K562 (cell line): ENCODE measurements around the gene PLA2G2C. TPM values are rescaled to one million over a fixed set of nuclear protein-coding genes. Genes with fewer than 3 reads are reported as not detected.

Source experiments
- ATAC-seq: fragments of 200-7000 bp; cut with Tn5 transposase; 3 replicates; pipeline ENCODE4 v1.9.1; 2020; ENCODE audit warnings: moderate library complexity
- BruUV-seq: library from RNA; stranded (reverse); fragments of 400-500 nt; replicated peaks from 2 replicates; lab custom pipeline; 2021; lab: Mats Ljungman, UMichigan
- CTCF ChIA-PET: fragments of 300-600 bp; formaldehyde crosslinking; extraction: SDS; loops from one replicate; lab custom pipeline; 2021; ENCODE audit warnings: low intra/inter-chr PET ratio; lab: Yijun Ruan, JAX
- POLR2A ChIA-PET: fragments of 300-600, 350-650 bp; sonication (Branson Sonifier 250); formaldehyde crosslinking; extraction: SDS; loops from one replicate; lab custom pipeline; 2021; ENCODE audit warnings: antibody characterized with exemption, inconsistent platforms; lab: Yijun Ruan, JAX
- DNase-seq, 4 experiments: peaks; one replicate each; pipeline versions ENCODE4 v3.0.0 to v3.0.0-alpha.2; 2011 to 2018; ENCODE audit warnings: low spot score in 3 of 4, mixed read lengths in 3 of 4; ENCODE audit errors: extremely low read depth in 1 of 4
- FAIRE-seq: peaks from 2 replicates; lab custom pipeline; 2011; peaks lifted over from hg19 to GRCh38; lab: Jason Lieb, UNC
- H2AFZ ChIP-seq: 2 replicates; pipeline ENCODE4 v1.6.0; 2011; ENCODE audit warnings: low read depth, low read length, control low read depth, inconsistent platforms
- H3K27ac ChIP-seq: fragments of 200-600 bp; 3 replicates; pipeline ENCODE4 v1.8.0; 2011; ENCODE audit warnings: low read depth, mild to moderate bottlenecking, control low read depth, inconsistent platforms, low read length, moderate library complexity, mixed read lengths; ENCODE audit errors: extremely low read depth
- H3K27me3 ChIP-seq, 2 experiments: fragments of 300-600 bp in 1 of 2; 2 replicates in 1 of 2; 3 replicates in 1 of 2; pipeline versions ENCODE4 v1.6.0 to v1.8.0; 2011; ENCODE audit warnings: inconsistent platforms in 2 of 2, low read length in 2 of 2, mild to moderate bottlenecking in 1 of 2, mixed read lengths in 1 of 2, moderate library complexity in 1 of 2; ENCODE audit not compliant: control insufficient read depth in 2 of 2, insufficient read depth in 2 of 2
- H3K36me3 ChIP-seq: fragments of 300-600 bp; 3 replicates; pipeline ENCODE4 v1.8.0; 2011; ENCODE audit warnings: mild to moderate bottlenecking, low read length, inconsistent platforms; ENCODE audit not compliant: control insufficient read depth, insufficient read depth
- H3K4me1 ChIP-seq, 2 experiments: fragments of 200-600 bp in 1 of 2; replicated peaks in 1 of 2; 2 replicates in 1 of 2; 3 replicates in 1 of 2; pipeline versions ENCODE4 v1.5.1 to v1.8.0; 2011; ENCODE audit warnings: inconsistent platforms in 2 of 2, low read length in 2 of 2, mild to moderate bottlenecking in 1 of 2, mixed read lengths in 1 of 2, moderate library complexity in 1 of 2; ENCODE audit not compliant: control insufficient read depth in 2 of 2, insufficient read depth in 2 of 2
- H3K4me2 ChIP-seq: 2 replicates; pipeline ENCODE4 v1.6.1; 2011; ENCODE audit warnings: low read length, control low read depth, inconsistent platforms, mixed read lengths; ENCODE audit not compliant: insufficient read depth
- H3K4me3 ChIP-seq: fragments of 200-600 bp; sonication (generic), shearing (Covaris generic); 2 replicates; pipeline ENCODE4 v1.5.1; 2016; ENCODE audit warnings: control low read depth, inconsistent platforms
- H3K79me2 ChIP-seq: fragments of 200-600 bp; 3 replicates; pipeline ENCODE4 v1.8.0; 2011; ENCODE audit warnings: low read length, inconsistent platforms; ENCODE audit not compliant: control insufficient read depth, insufficient read depth
- H3K9ac ChIP-seq, 2 experiments: 2 replicates each; pipeline versions ENCODE4 v1.6.0 to v1.6.1; 2011; ENCODE audit warnings: low read depth in 2 of 2, low read length in 2 of 2, control low read depth in 1 of 2, inconsistent platforms in 1 of 2, mild to moderate bottlenecking in 1 of 2, mixed read lengths in 1 of 2; ENCODE audit not compliant: insufficient read depth in 1 of 2
- H3K9me1 ChIP-seq: one replicate; pipeline ENCODE4 v1.6.0; 2011; ENCODE audit warnings: inconsistent platforms, mild to moderate bottlenecking, low read length, moderate library complexity; ENCODE audit not compliant: control insufficient read depth, insufficient read depth
- H3K9me3 ChIP-seq: replicated peaks from 2 replicates; pipeline ENCODE4 v1.5.1; 2011; ENCODE audit warnings: low read depth, low read length, inconsistent platforms; ENCODE audit not compliant: control insufficient read depth, insufficient read depth
- H4K20me1 ChIP-seq: replicated peaks from 2 replicates; pipeline ENCODE4 v1.6.1; 2011; ENCODE audit warnings: low read length, inconsistent platforms, mixed read lengths; ENCODE audit not compliant: control insufficient read depth, insufficient read depth
- DNMT1 ChIP-seq: fragments of 450-650 bp; IDR thresholded peaks from 2 replicates; pipeline ENCODE4 v1.6.1; 2016; ENCODE audit warnings: antibody characterized with exemption, mild to moderate bottlenecking
- E2F4 ChIP-seq: sonication (generic); formaldehyde crosslinking; IDR thresholded peaks from 2 replicates; pipeline ENCODE4 v1.8.0; 2022; ENCODE audit warnings: mild to moderate bottlenecking, low read depth, missing genetic modification reagents
- ELF4 ChIP-seq: fragments of 450-650 bp; formaldehyde crosslinking; IDR thresholded peaks from 2 replicates; pipeline ENCODE4 v1.4.0; 2022; ENCODE audit warnings: missing genetic modification characterization
- HSF4 ChIP-seq: fragments of 250-450 bp; sonication (Bioruptor Pico); IDR thresholded peaks from 2 replicates; pipeline ENCODE4 v2.1.2; 2022; ENCODE audit warnings: mild to moderate bottlenecking, moderate library complexity, borderline replicate concordance
- KLF13 ChIP-seq: fragments of 450-650 bp; IDR thresholded peaks from 2 replicates; pipeline ENCODE4 v1.6.1; 2016; ENCODE audit warnings: missing genetic modification characterization, low read depth, mild to moderate bottlenecking, missing compliant biosample characterization, moderate library complexity, borderline replicate concordance
- OTX1 ChIP-seq: fragments of 450-650 bp; formaldehyde crosslinking; IDR thresholded peaks from 2 replicates; pipeline ENCODE4 v1.4.0; 2022; ENCODE audit warnings: mild to moderate bottlenecking
- PHF20 ChIP-seq: fragments of 450-650 bp; IDR thresholded peaks from 2 replicates; pipeline ENCODE4 v1.6.1; 2018; ENCODE audit not compliant: partially characterized antibody
- POLR2G ChIP-seq: fragments of 200-400 bp; formaldehyde crosslinking; IDR thresholded peaks from 2 replicates; pipeline ENCODE4 v1.6.1; 2017; ENCODE audit warnings: low read depth, mild to moderate bottlenecking, antibody characterized with exemption, low read length, moderate library complexity
- RBM15 ChIP-seq: fragments of 200-400 bp; formaldehyde crosslinking; IDR thresholded peaks from 2 replicates; pipeline ENCODE4 v1.6.1; 2018; ENCODE audit warnings: mild to moderate bottlenecking, low read length, moderate library complexity; ENCODE audit not compliant: insufficient read depth
- RBM39 ChIP-seq: fragments of 200-400 bp; formaldehyde crosslinking; optimal IDR thresholded peaks from 2 replicates; pipeline ENCODE3; 2018; ENCODE audit warnings: low read depth, low read length
- SMARCA5 ChIP-seq: fragments of 450-650 bp; IDR thresholded peaks from 2 replicates; pipeline ENCODE4 v1.6.1; 2016
- TAF9B ChIP-seq: fragments of 450-650 bp; IDR thresholded peaks from 2 replicates; pipeline ENCODE4 v1.6.1; 2018; ENCODE audit warnings: mild to moderate bottlenecking; ENCODE audit not compliant: partially characterized antibody
- TCFL5 ChIP-seq: fragments of 250-450 bp; sonication (Bioruptor Pico); conservative IDR thresholded peaks from 2 replicates; pipeline ENCODE4 v1.6.1; 2021; ENCODE audit warnings: mild to moderate bottlenecking, moderate library complexity, matching md5 sums
- TRIM24 ChIP-seq, 2 experiments: fragments of 450-650 bp; IDR thresholded peaks; 2 replicates each; pipeline ENCODE4 v1.6.1; 2016
- ZBTB12 ChIP-seq: fragments of 250-450 bp; sonication (Bioruptor Pico); IDR thresholded peaks from 2 replicates; pipeline ENCODE4 v1.4.0; 2020
- ZNF583 ChIP-seq: fragments of 250-450 bp; sonication (Bioruptor Pico); IDR thresholded peaks from 2 replicates; pipeline ENCODE4 v1.4.0; 2020
- WGBS: fragments of 100-300 bp; shearing (Covaris generic); methylation state at CpG from one replicate; pipeline ENCODE4 v1.1.6; 2016; ENCODE audit warnings: low coverage, mixed read lengths; ENCODE audit not compliant: insufficient coverage; ENCODE audit errors: missing lambda C conversion rate; 5-methylcytosine and 5-hydroxymethylcytosine counted together
- in situ Hi-C: fragments of 300-500 bp; cut with MboI; formaldehyde crosslinking; loops from 4 replicates; pipeline ENCODE4 v1.15.0; 2018; ENCODE audit warnings: inconsistent platforms, mixed read lengths
- intact Hi-C: fragments of 100-400 bp; cut with micrococcal nuclease; formaldehyde crosslinking; loops from 2 replicates; pipeline ENCODE4 v1.14.2; 2022
- polyA plus RNA-seq, 8 experiments: library from polyadenylated mRNA; depleted of rRNA in 4 of 8; stranded (reverse) in 5 of 8; unstranded in 3 of 8; fragments of >200 nt; fragmentation: Nextera tagmentation in 2 of 8; fragmentation: Illumina TruSeq in 1 of 8; extraction: Ambion mirVana in 2 of 8; extraction: Trizol in 1 of 8; gene quantifications; 2 replicates each; pipeline versions ENCODE4 v1.2.1 to v1.2.3, GENCODE V29; 2011 to 2014; ENCODE audit warnings: inconsistent platforms in 1 of 8, missing spikeins in 1 of 8
- total RNA-seq, 7 experiments: library from RNA; depleted of rRNA in 6 of 7; stranded (reverse); fragments of >200 nt in 6 of 7; fragmentation: Illumina TruSeq in 2 of 7; extraction: Trizol in 2 of 7; gene quantifications; 2 replicates each; pipeline versions ENCODE4 v1.2.1 to v1.2.3, GENCODE V29; 2011 to 2021; ENCODE audit warnings: low replicate concordance in 1 of 7
- TF ChIP-seq, protein P1 (sequence below): sonication (generic); formaldehyde crosslinking; IDR thresholded peaks from 2 replicates; pipeline ENCODE4 v1.8.1; 2022; ENCODE audit warnings: missing genetic modification reagents
- TF ChIP-seq, protein P2 (sequence below): fragments of 250-450 bp; sonication (Bioruptor Pico); IDR thresholded peaks from 2 replicates; pipeline ENCODE4 v1.4.0; 2020; ENCODE audit warnings: mild to moderate bottlenecking, moderate library complexity
- TF ChIP-seq, protein P3 (sequence below): sonication (generic); formaldehyde crosslinking; IDR thresholded peaks from 2 replicates; pipeline ENCODE4 v1.9.0; 2022; ENCODE audit warnings: mild to moderate bottlenecking, missing genetic modification reagents

The PLA2G2C gene
- total and polyA plus RNA-seq, 9 of the 15 experiments (the other 6 are each of a cell fraction or from before 2014, with no cell fraction given): 0.14 to 0.49 (median 0.21) TPM

- H3K27me3 ChIP-seq: peaks cover 0 to 23% of the 10 kb centered on the region in 2 experiments; a peak in 3 of 5 replicates
- FAIRE-seq (no peak), ATAC-seq (no peak), DNase-seq (no peak)
- no peak overlapping the region for H3K4me2 ChIP-seq
- H3K9me1 ChIP-seq: no peaks in the 10 kb centered on the region
- intact Hi-C loops (no loop called here), in situ Hi-C loops (loop anchor here (5.0 kb wide), 1 partner anchor 239 kb away; no protein-coding TSS in a partner anchor)
- 0 out of 2 replicates have a peak overlapping the region, but pooled peaks have one; percentile 18 for H2AFZ ChIP-seq
- H3K4me3 ChIP-seq: no peak overlapping the region
- H3K27ac ChIP-seq: no peak overlapping the region
- no TSS peak for BruUV-seq
- WGBS: 49% methylated on average over 5 of the region's 6 CpGs
- H3K9me3 ChIP-seq: no peaks in the 10 kb centered on the region
- ChIA-PET POLR2A (interaction anchor here (0.6 to 1.0 kb wide), 3 partner anchors 24 to 816 kb away, joined by 3 read pairs; no protein-coding TSS in a partner anchor), CTCF (interaction anchor here (2.7 to 3.0 kb wide), 2 partner anchors 50 to 176 kb away, joined by 17 to 23 read pairs; no protein-coding TSS in a partner anchor)
- H3K36me3 ChIP-seq: no peaks in the 10 kb centered on the region
- H3K9ac ChIP-seq: peak overlapping the region in 1 of 2 experiments; percentile 4; a peak in 1 of 4 replicates
- peaks cover 0 to 26% of the 10 kb centered on the region in 2 experiments; a peak in 3 of 5 replicates for H3K4me1 ChIP-seq
- H3K79me2 ChIP-seq: no peaks in the 10 kb centered on the region
- H4K20me1 ChIP-seq: no peaks in the 10 kb centered on the region
- TF ChIP-seq, protein P1, sequence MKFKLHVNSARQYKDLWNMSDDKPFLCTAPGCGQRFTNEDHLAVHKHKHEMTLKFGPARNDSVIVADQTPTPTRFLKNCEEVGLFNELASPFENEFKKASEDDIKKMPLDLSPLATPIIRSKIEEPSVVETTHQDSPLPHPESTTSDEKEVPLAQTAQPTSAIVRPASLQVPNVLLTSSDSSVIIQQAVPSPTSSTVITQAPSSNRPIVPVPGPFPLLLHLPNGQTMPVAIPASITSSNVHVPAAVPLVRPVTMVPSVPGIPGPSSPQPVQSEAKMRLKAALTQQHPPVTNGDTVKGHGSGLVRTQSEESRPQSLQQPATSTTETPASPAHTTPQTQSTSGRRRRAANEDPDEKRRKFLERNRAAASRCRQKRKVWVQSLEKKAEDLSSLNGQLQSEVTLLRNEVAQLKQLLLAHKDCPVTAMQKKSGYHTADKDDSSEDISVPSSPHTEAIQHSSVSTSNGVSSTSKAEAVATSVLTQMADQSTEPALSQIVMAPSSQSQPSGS (CRISPR knock-in tag): no peak
- TF ChIP-seq, protein P2, sequence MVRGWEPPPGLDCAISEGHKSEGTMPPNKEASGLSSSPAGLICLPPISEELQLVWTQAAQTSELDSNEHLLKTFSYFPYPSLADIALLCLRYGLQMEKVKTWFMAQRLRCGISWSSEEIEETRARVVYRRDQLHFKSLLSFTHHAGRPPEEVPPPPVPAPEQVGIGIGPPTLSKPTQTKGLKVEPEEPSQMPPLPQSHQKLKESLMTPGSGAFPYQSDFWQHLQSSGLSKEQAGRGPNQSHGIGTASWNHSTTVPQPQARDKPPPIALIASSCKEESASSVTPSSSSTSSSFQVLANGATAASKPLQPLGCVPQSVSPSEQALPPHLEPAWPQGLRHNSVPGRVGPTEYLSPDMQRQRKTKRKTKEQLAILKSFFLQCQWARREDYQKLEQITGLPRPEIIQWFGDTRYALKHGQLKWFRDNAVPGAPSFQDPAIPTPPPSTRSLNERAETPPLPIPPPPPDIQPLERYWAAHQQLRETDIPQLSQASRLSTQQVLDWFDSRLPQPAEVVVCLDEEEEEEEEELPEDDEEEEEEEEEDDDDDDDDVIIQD: no peak
- peak; percentile 30 for TF ChIP-seq PHF20
- TF ChIP-seq TAF9B: no peak
- TF ChIP-seq KLF13: no peak
- TF ChIP-seq RBM15: no peak
- no peak for TF ChIP-seq HSF4 (CRISPR knock-in tag)
- no peak for TF ChIP-seq TCFL5 (CRISPR knock-in tag)
- TF ChIP-seq, protein P3, sequence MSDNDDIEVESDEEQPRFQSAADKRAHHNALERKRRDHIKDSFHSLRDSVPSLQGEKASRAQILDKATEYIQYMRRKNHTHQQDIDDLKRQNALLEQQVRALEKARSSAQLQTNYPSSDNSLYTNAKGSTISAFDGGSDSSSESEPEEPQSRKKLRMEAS: no peak
- TF ChIP-seq RBM39: no peak
- TF ChIP-seq SMARCA5: peak; percentile 60; the same call in 1 of the 2 replicates
- no peak for TF ChIP-seq DNMT1
- TF ChIP-seq TRIM24 (IDR thresholded peaks at IDR 0.05): no peak
- no peak for TF ChIP-seq POLR2G
- TF ChIP-seq OTX1: no peak
- TF ChIP-seq E2F4 (CRISPR knock-in tag): no peak
- no peak for TF ChIP-seq ELF4 (CRISPR knock-in tag)
- no peak for TF ChIP-seq ZBTB12 (CRISPR knock-in tag)
- TF ChIP-seq ZNF583 (CRISPR knock-in tag): no peak
These were observed 35.3 kb downstream of the PLA2G2C start for GRCh38 chr1:20150969-20151368.
